ENCODE measurements around the gene TMEM123. TPM values are rescaled to one million over a fixed set of nuclear protein-coding genes. Genes with fewer than 3 reads are reported as not detected.

The TMEM123 gene
- total RNA-seq: 178 and 234 TPM in 2 replicates

GRCh38 chr11:102452461-102453301 lies at the start of gene TMEM123:
Gene TMEM123 (minus strand): TSS chr11:102452765. CDS start chr11:102452623, 142 bp downstream.
- DNase-seq (ENCODE audit: low read depth, low spot score): no peak

DNA sequence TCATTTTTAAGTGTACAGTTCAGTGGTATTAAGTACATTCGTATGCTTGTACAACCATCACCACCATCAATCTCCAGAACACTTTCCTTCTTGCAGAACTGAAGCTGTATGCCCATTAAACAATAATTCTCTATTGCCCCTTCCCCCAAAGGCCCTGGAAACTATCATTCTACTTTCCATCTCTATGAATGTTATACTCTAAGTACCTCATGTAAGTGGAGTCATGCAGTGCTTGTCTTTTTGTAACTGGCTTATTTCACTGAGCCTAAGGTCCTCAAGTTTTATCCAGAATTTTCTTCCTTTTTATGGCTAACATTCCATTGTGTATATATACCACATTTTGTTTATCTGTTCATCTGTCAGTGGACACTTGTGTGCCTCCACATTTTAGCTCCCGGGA lies 48.3 kb upstream of the TMEM123 start:
- no peak for DNase-seq (ENCODE audit: low read depth, low spot score)

- DNase-seq (ENCODE audit: low read depth, low spot score): no peak
These were observed 47.4 kb upstream of the TMEM123 start for GRCh38 chr11:102499931-102500330.

GRCh38 chr11:102499151-102499550 lies 46.6 kb upstream of the TMEM123 start:
- DNase-seq (ENCODE audit: low read depth, low spot score): no peak

DNA sequence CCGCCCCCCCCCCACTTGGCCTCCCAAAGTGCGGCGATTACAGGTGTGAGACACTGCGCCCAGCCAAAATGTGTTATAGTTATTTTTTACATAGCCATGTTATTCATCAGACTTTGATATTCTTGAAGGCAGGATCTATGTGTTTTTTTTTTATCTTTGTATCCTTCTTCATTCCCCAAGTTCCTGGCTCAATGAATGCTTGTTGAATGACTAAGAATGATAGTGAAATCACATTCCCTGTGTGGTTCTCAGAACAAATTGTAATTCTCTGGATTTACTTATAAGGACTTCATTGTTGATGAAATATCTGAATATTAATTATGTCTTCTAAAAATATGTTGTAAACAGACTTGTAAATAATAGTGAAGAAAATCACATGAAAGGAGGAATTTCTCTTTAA lies 44.5 kb upstream of the TMEM123 start:
- no peak for DNase-seq (ENCODE audit: low read depth, low spot score)

DNA sequence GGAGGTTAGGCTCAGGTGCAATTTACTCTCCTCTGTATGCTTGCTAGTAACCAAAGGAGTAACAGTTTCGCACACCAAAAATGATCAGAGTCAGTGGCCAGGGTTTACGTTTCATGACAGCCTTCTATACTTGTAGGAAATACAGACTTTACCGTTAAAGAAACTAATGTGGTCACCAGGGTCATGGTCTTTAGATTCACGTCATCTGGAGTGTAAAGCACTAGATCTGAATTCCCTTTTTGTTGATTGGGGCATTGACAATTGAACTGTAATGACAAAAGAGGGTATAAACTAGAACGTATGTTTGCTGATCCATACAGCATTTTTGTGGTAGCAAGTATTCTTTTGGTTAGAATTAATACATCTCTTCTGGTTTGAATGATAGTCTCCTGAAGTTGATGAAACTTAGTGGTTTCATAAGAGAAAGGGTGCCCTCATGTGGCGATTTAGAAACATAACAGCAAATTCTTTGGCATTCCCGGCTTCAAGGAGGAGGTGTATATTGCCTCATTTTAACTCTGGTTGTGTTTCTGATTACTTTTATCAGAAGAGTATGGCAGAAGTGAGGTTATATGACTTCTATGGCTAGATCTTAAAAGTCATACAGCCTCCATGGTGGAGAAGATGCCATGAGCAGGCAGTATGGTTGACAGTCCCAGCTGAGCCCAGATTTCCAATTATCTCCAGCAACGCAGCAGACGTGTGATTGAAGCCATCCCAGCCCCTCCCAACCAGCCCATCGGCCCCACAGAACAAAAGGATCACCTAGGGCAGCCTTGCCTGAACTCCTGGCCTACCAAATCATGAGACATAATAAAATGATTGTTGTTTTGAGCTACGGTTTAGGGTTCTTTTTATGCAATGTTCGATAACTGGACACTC lies 42.8 kb upstream of the TMEM123 start:
- DNase-seq (ENCODE audit: low read depth, low spot score): peak; percentile 55

GRCh38 chr11:102494216-102494615 lies 41.7 kb upstream of the TMEM123 start:
- DNase-seq (ENCODE audit: low read depth, low spot score): peak; percentile 71

GRCh38 chr11:102493524-102493923 lies 41.0 kb upstream of the TMEM123 start:
- no peak for DNase-seq (ENCODE audit: low read depth, low spot score)

- no peak for DNase-seq (ENCODE audit: low read depth, low spot score)
These were observed 39.4 kb upstream of the TMEM123 start for GRCh38 chr11:102491969-102492368.

DNA sequence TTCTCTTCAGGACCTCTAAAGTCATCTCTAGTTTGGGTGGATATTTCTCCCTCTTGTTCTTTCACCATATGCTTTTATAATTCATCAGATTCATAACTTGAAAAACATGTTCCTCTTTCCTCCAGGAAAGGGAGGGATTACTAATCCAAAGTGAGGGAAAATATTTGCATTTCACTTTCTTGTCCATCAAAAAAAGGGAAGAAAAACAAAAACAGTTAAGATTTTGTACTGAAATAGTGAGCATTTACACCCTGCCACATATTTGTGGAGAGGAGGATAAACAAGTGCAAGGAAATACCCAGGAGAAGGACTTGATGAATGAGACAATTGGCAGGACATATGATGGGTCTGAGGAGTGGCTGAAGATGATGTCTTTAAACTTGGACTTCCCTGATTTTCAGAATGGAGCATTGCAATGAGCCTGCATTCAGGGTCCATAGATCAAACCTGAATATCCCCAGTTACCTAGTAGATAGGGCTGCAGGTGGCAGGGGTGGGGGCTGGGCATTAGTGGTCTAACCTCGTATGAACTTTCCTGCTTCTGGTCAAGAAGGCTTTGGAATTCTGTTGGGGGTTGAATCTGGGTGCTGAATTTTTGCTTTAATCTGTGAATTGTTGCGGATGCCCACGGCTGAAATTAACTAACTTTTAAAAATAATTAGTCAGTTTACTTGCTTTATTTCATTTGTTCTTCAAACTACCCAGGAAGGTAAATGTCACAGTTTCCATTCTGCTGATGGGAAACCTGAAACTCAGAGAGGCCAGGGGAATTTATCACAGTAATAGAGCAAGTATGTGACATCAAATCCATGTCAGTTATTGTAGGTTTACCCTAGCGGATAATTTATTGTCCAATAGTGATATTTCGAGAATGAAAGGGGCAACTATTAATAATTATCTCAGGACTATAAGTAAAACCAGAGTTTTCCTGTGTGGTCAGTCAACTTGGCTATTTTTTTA lies 36.9 kb upstream of the TMEM123 start:
- DNase-seq (ENCODE audit: low read depth, low spot score): no peak

- no peak for DNase-seq (ENCODE audit: low read depth, low spot score)
These were observed 35.6 kb upstream of the TMEM123 start for GRCh38 chr11:102488208-102488607.

- DNase-seq (ENCODE audit: low read depth, low spot score): no peak
These were observed 34.6 kb upstream of the TMEM123 start for GRCh38 chr11:102487214-102487613.

- DNase-seq (ENCODE audit: low read depth, low spot score): no peak
These were observed 34.0 kb upstream of the TMEM123 start for GRCh38 chr11:102486584-102486983.

GRCh38 chr11:102485095-102485722 lies 32.6 kb upstream of the TMEM123 start:
- DNase-seq (ENCODE audit: low read depth, low spot score): no peak

- no peak for DNase-seq (ENCODE audit: low read depth, low spot score)
These were observed 29.9 kb upstream of the TMEM123 start for GRCh38 chr11:102482433-102482832.

- no peak for DNase-seq (ENCODE audit: low read depth, low spot score)
These were observed 27.2 kb upstream of the TMEM123 start for GRCh38 chr11:102479733-102480132.

- DNase-seq (ENCODE audit: low read depth, low spot score): no peak
These were observed 26.2 kb upstream of the TMEM123 start for GRCh38 chr11:102478673-102479299.

DNA sequence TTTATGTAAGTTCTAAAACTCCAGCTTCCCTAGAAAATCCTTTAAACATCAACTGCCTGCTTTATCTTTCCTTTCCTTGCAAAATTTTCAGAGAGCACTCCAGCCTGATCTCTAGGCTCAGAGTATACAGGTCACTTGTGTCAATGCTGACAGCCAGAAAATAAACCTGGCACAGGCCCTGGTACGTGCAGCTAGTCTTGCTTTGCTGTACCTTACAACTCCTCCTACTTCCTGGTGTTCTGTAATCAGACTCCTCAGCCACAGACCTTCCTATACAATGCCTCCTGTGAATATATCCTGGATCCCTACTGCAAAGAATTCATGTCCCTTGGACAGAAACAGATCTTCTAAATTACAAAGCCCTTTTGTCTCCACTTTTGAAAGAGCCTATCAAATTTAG lies 24.2 kb upstream of the TMEM123 start:
- DNase-seq (ENCODE audit: low read depth, low spot score): no peak

DNA sequence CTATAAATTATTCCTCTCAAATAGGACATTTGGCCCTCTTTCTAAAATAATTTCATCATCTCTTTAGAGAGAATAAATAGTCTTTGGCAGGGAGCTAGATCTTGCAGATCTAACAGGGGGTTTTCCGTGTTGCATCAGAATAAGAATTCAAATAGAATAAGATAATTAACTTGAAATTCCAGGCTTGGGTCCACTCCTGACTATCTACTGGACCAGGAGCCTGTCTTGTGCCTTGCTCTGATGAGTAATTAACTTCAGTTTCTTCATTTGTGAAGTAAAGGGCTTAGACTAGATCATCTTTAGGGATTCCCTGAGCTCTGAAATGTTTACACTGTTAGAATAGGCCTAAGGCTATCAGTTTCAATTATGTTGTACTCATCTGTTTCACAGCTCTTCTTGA lies 23.5 kb upstream of the TMEM123 start:
- DNase-seq (ENCODE audit: low read depth, low spot score): no peak

DNA sequence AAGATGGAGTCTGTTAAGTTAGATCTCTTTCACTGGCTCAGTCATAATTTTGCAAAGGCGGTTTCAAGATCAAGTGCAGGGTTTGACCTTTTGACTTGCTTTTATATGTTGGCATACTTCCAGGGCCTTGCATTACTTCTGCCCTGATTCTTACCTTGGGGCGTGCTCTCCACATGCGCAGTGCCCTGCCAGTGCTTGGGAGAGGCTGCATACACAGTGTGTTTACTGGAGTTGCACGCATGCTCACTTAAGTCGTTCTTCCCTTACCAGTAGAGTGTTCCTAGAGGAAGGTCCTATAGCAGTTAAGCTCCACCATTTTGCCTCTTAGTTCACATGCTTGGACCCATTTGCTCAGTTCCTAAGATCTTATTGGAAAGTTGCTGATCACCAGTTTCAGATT lies 21.0 kb upstream of the TMEM123 start:
- no peak for DNase-seq (ENCODE audit: low read depth, low spot score)

Data from pulmonary artery endothelial cell (primary cell).